Putamen (tissue), 1 donor: ENCODE results near the gene CDCA3.

Experiments used
- DNase-seq: peaks from one replicate; pipeline ENCODE4 v3.0.0-alpha.2; 2016; ENCODE audit warnings: low spot score

The CDCA3 gene

GRCh38 chr12:6819106-6820030 lies 31.7 kb downstream of the CDCA3 start:
- DNase-seq: no peak

DNA sequence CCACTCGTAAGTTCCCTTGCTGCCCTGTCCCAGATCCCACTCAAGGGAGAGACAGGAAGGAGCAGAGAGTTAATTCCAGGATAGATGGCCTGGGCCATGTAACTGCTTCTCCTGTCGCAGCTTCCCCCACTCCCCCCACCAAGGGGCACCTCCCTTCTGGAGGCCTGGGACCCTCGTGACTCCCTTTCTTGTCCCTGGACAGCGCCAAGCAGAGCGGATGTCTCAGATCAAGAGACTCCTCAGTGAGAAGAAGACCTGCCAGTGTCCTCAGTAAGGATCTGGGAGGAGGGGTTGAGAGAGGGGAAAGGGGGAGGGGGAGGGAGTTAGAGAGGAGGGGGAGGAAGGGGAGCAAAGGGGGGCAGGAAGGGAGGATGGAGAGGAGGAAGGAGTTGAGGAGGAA lies 32.4 kb downstream of the CDCA3 start:
- no peak for DNase-seq

DNA sequence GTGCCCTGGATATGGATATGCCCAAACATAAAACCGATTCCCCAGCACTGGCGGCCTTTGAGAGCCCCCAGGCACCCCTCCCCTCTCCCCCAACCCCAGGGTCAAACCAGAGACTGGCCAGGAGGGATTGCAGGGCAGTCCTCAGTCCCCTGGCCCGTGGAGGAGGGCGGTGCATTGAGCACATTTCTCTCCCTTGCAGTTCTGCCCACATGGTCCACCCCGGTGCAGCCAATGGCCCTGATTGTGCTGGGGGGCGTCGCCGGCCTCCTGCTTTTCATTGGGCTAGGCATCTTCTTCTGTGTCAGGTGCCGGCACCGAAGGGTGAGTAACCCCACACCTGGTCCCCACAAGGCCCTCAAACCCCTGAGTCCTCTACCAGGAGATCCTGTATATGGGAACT lies 32.9 kb downstream of the CDCA3 start:
- DNase-seq: no peak

- no peak for DNase-seq
Observed at GRCh38 chr12:6817662-6818157, 33.4 kb downstream of the CDCA3 start.

- DNase-seq: no peak
Observed at GRCh38 chr12:6817098-6817497, 34.0 kb downstream of the CDCA3 start.

DNA sequence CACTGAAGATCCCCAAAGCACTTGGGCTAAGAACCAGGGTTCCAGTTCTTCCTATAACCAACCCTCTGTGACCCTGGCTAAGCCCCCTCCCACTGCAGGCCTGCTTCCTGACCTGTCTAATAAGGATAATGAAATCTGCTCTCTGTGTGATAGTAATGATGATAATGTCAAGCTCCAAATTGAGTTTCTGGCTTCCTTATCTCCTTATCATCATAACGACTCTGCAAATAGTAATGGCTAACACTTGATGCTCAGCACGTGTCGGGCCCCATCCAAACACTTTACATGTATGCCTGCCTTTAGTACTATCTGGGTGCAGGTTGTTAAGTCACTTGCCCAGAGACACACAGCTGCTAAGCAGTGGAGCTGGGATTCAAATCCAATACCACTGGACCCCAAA lies 34.5 kb downstream of the CDCA3 start:
- DNase-seq: no peak

DNA sequence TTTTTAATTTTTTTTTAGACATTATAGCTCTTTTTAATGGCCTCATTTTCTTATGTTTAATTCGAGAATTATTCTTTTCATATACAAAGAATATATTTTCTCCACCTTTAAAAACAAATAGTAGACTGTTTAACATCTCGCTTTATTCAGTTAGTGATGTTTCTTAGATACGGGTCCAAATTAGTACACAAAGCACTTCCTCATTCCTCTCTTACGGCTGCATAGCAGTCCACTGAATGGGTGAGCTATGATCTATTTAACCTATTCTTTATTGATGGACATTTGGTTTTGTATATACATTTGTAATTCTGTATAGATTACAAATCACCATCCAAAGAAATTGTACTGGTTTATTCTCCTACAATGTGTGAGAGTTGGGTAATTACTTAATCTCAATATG lies 37.7 kb downstream of the CDCA3 start:
- no peak for DNase-seq

DNA sequence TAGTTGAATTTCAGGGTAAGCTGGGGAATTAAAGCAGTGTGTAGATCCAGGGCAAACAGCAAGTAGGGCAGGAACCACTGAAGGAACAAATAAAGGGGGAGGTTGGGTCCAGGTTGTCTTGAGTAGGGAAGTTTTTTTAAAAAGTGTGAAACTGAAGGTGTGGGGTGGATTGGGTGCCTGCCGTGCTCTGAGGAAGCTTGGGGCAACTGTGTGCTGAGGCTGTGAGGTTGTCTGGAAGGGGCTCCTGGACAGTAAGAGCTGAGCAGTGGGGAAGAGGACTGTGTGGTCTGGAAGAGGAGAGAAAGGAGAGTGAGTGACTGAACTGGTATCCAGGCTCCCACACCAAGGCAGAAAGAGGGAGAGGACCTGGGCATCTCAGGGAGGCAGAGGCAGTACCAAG lies 40.3 kb downstream of the CDCA3 start:
- no peak for DNase-seq

- DNase-seq: no peak
Observed at GRCh38 chr12:6809056-6809455, 42.0 kb downstream of the CDCA3 start.

DNA sequence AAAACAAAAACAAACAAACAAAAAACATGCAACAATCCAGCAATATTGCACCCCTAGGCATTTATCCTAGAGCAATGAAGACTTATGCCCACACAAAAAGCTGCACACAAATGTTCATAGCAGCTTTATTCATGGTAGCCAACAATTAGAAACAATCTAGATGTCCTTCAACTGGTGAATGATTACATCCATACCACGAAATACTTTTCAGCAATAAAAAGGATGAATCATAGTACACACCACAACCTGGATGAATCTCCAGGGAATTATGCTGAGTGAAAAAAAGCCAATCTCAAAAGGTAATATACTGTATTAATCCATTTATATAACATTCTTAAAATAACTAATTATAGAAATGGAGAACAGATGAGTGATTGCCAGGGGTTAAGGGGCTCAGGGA lies 43.9 kb downstream of the CDCA3 start:
- no peak for DNase-seq

DNA sequence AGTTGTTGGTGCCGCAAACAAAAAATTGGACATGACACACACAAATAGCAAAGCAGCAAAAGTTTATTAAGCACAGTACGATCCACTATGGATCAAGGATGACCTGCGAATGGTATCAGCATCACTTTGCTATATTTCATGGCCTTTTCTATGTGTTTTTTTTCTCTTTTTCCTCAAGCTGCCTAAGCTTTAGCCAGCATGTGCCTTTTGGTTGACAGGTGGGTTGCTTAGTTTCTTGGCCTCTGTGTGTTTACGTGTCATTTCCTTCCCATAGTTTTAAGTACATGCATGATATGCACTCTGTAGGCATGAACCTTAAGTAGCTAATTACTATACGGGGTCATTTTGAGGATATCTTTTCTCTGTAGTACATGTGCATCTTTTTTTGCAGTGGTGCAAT lies 51.9 kb downstream of the CDCA3 start:
- no peak for DNase-seq
